ENCODE results near the gene LIFR. TPM values are rescaled to one million over a fixed set of nuclear protein-coding genes. Genes with fewer than 3 reads are reported as not detected.
"Not testable (repeated sequence)": the region's sequence is repeated elsewhere in the genome, so short reads cannot be mapped to it uniquely, and the experiment has no call there.

The LIFR gene
- polyA plus RNA-seq, 3 donors, result 69.2 to 80.9 (median 77.9) TPM

- no peak for DNase-seq (ENCODE audit: low read depth in 3 of 3, low spot score in 2 of 3)
Measured at GRCh38 chr5:38527475-38527874, 29.0 kb downstream of the LIFR start.

GRCh38 chr5:38524022-38524421, 32.4 kb downstream of the LIFR start:
- no peak for DNase-seq (ENCODE audit: low read depth in 3 of 3, low spot score in 2 of 3)

GRCh38 chr5:38519476-38519875, 37.0 kb downstream of the LIFR start:
- no peak for DNase-seq (ENCODE audit: low read depth in 3 of 3, low spot score in 2 of 3)

- DNase-seq (ENCODE audit: low read depth in 3 of 3, low spot score in 2 of 3), result no peak
Measured at GRCh38 chr5:38518341-38518740, 38.1 kb downstream of the LIFR start.

- not testable (repeated sequence) for DNase-seq (ENCODE audit: low read depth in 3 of 3, low spot score in 2 of 3)
Measured at GRCh38 chr5:38516649-38517048, 39.8 kb downstream of the LIFR start.

- DNase-seq (ENCODE audit: low read depth in 3 of 3, low spot score in 2 of 3), result no peak
Measured at GRCh38 chr5:38515646-38516045, 40.8 kb downstream of the LIFR start.

GRCh38 chr5:38515092-38515491, 41.4 kb downstream of the LIFR start:
- DNase-seq (ENCODE audit: low read depth in 3 of 3, low spot score in 2 of 3), result no peak

GRCh38 chr5:38509185-38509584, 47.3 kb downstream of the LIFR start:
- no peak for DNase-seq (ENCODE audit: low read depth in 3 of 3, low spot score in 2 of 3)

- no peak for DNase-seq (ENCODE audit: low read depth in 3 of 3, low spot score in 2 of 3)
Measured at GRCh38 chr5:38506302-38506701, 50.1 kb downstream of the LIFR start.

GRCh38 chr5:38500573-38501260, 55.7 kb downstream of the LIFR start:
- DNase-seq (ENCODE audit: low read depth in 3 of 3, low spot score in 2 of 3), result no peak

GRCh38 chr5:38497946-38498345, 58.5 kb downstream of the LIFR start:
- no peak for DNase-seq (ENCODE audit: low read depth in 3 of 3, low spot score in 2 of 3)

GRCh38 chr5:38494763-38495162, 61.7 kb downstream of the LIFR start:
- DNase-seq (ENCODE audit: low read depth in 3 of 3, low spot score in 2 of 3), result no peak

- no peak for DNase-seq (ENCODE audit: low read depth in 3 of 3, low spot score in 2 of 3)
Measured at GRCh38 chr5:38494175-38494574, 62.3 kb downstream of the LIFR start.

GRCh38 chr5:38483805-38484398, 72.5 kb downstream of the LIFR start:
- DNase-seq (ENCODE audit: low read depth in 3 of 3, low spot score in 2 of 3), result no peak

- no peak for DNase-seq (ENCODE audit: low read depth in 3 of 3, low spot score in 2 of 3)
Measured at GRCh38 chr5:38479315-38479904, 77.0 kb downstream of the LIFR start.

GRCh38 chr5:38478878-38479277, 77.6 kb downstream of the LIFR start:
- no peak for DNase-seq (ENCODE audit: low read depth in 3 of 3, low spot score in 2 of 3)

GRCh38 chr5:38478166-38478565, 78.3 kb downstream of the LIFR start:
- no peak for DNase-seq (ENCODE audit: low read depth in 3 of 3, low spot score in 2 of 3)

GRCh38 chr5:38473008-38473407, 83.4 kb downstream of the LIFR start:
- DNase-seq (ENCODE audit: low read depth in 3 of 3, low spot score in 2 of 3), result no peak

GRCh38 chr5:38472541-38472940, 83.9 kb downstream of the LIFR start:
- DNase-seq (ENCODE audit: low read depth in 3 of 3, low spot score in 2 of 3), result no peak

- no peak for DNase-seq (ENCODE audit: low read depth in 3 of 3, low spot score in 2 of 3)
Measured at GRCh38 chr5:38471709-38472108, 84.7 kb downstream of the LIFR start.

- no peak for DNase-seq (ENCODE audit: low read depth in 3 of 3, low spot score in 2 of 3)
Measured at GRCh38 chr5:38469707-38470267, 86.7 kb downstream of the LIFR start.

All from right renal cortex interstitium (tissue), 3 donors.